IPS-20b (cell line): ENCODE measurements around the gene LARGE1.

Experiments
- H3K27ac ChIP-seq: one replicate; pipeline ENCODE4 v1.5.1; 2013; ENCODE audit warnings: low read length
- H3K27me3 ChIP-seq: 2 replicates; pipeline ENCODE4 v1.6.1; 2013; ENCODE audit warnings: mild to moderate bottlenecking, low read length, inconsistent platforms; ENCODE audit not compliant: insufficient read depth
- H3K36me3 ChIP-seq: 2 replicates; pipeline ENCODE4 v1.6.1; 2013; ENCODE audit warnings: low read depth, mild to moderate bottlenecking, inconsistent platforms, low read length, moderate library complexity; ENCODE audit not compliant: insufficient read depth
- H3K4me1 ChIP-seq: 2 replicates; pipeline ENCODE4 v1.6.1; 2013; ENCODE audit warnings: mild to moderate bottlenecking, control low read depth, inconsistent platforms, low read length, moderate library complexity; ENCODE audit not compliant: insufficient read depth
- H3K4me3 ChIP-seq: 2 replicates; pipeline ENCODE4 v1.5.1; 2013; ENCODE audit warnings: mild to moderate bottlenecking, low read length, inconsistent platforms
- H3K9ac ChIP-seq: 2 replicates; pipeline ENCODE4 v1.6.1; 2013; ENCODE audit warnings: low read depth, mild to moderate bottlenecking, inconsistent platforms, low read length, moderate library complexity
- H3K9me3 ChIP-seq: 2 replicates; pipeline ENCODE4 v1.6.1; 2013; ENCODE audit warnings: mild to moderate bottlenecking, low read depth, low read length, inconsistent platforms; ENCODE audit not compliant: insufficient read depth

Gene LARGE1

DNA sequence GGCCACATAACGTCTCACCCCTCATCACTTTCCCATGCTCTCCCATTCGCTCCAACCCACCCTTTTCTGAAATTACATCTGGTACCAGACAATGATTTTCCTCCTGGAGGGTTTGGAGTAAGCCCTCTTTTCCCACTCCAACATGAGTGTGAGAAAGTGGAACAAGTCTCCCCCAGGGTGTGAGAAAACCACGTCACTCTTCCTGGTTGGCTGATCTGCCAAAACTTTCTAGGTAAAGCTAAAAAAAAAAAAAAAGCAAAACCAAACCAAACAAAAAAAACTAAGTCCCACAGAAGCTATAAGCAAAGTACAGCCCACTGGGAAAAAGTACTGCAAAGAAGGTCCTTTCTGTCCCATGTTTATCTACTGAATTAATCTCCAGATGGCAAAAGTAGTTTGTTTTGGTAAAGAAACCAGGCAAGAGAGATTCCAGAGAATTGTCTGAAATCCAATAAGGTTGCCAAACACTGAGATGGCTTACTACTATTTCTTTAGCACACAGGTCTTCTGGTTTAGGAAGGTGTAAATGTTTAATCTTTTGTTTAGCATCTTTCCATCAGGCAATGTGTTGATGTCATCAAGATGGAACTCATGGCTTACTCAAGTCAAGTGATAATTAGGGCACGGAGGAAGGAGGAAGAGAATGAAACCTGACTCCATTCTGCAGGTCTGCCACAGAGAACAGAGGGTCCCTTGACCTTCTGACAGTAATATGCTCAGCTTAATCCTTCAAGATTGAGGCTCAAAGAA, 395.6 kb downstream of the LARGE1 start:
- Histone ChIP-seq H3K36me3 (no peaks in the 10 kb centered on the region), H3K4me3 (no peak overlapping the region), H3K4me1 (peaks cover 13% of the 10 kb centered on the region; the same call in 1 of the 2 replicates), H3K9ac (no peak overlapping the region), H3K27ac (no peak overlapping the region), H3K9me3 (no peaks in the 10 kb centered on the region), H3K27me3 (no peaks in the 10 kb centered on the region)

DNA sequence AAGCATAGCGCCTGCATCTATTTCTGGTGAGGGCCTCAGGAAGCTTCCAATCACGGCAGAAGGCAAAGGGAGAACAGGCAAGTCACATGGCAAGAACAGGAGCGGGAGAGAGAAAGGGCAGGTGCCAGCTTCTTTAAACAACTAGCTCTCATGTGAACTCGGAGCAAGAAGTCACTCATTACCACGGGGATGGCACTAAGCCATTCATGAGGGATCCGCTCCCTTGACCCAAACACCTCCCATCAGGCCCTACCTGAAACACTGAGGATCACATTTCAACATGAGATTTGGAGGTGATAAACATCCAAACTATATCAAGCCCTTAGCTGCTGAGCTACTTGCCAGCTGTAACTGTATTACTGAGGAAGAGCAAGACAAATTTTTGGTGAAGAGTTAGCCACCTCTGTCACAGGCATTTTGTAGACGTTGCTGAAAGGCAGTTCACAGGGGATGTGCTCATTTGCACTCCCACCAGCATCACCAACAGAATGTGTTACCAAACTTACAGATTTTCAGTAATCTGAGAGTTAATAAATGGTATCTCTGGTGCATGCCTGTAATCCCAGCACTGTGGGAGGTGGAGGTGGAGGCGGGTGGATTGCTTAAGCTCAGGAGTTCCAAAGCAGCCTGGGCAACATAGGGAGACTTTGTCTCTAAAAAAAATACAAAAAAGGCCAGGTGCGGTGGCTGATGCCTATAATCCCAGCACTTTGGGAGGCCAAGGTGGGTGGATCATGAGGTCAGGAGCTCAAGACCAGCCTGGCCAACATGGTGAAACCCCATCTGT, 398.2 kb downstream of the LARGE1 start:
- H3K4me3 ChIP-seq: no peak overlapping the region
- no peaks in the 10 kb centered on the region for H3K36me3 ChIP-seq
- H3K9ac ChIP-seq: no peak overlapping the region
- no peak overlapping the region for H3K27ac ChIP-seq
- H3K27me3 ChIP-seq: no peaks in the 10 kb centered on the region
- H3K9me3 ChIP-seq: no peaks in the 10 kb centered on the region
- peaks cover 16% of the 10 kb centered on the region; the same call in 1 of the 2 replicates for H3K4me1 ChIP-seq

DNA sequence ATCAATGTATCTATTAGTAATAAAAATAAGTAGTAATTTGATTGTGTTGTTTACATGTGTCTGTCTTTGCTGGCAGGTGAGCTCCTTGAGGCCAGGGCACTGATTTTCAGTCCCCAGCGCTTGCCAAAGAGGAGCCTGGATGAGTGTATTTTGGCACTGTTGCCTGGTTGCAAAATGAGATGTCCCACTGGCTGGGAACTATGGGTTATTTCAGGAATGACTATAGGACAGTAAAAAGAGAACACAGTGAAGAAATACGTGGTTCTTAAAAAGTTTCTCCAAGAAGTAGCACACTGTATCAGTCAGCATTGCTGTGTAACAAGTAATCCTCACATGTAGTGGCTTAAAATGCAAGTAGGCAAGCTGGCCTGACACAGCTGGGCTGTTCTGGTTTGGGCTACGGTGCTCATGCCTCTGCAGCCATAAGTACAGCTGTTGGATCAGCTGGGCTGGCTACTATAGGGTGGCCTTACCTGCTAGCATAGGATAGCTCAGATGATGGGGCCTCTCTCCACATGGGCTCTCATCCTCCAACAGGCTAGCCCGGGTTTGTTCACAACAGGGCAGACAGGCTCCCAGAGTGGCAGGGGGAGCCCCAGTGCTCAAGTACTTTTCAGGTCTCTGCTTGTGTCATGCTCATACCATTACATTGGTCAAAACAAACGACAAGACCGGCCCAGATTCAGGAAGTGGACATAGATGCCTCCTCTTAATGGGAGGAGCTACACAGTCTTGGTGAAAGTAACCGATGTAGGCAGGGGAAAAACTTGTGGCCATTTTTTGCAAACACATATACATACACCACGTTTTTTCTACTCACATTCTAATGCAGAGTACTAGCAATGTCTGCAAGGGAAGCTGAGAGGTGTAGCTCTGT, 399.1 kb downstream of the LARGE1 start:
- no peak overlapping the region for H3K27ac ChIP-seq
- H3K4me1 ChIP-seq: peaks cover 16% of the 10 kb centered on the region; the same call in 1 of the 2 replicates
- H3K9ac ChIP-seq: no peak overlapping the region

DNA sequence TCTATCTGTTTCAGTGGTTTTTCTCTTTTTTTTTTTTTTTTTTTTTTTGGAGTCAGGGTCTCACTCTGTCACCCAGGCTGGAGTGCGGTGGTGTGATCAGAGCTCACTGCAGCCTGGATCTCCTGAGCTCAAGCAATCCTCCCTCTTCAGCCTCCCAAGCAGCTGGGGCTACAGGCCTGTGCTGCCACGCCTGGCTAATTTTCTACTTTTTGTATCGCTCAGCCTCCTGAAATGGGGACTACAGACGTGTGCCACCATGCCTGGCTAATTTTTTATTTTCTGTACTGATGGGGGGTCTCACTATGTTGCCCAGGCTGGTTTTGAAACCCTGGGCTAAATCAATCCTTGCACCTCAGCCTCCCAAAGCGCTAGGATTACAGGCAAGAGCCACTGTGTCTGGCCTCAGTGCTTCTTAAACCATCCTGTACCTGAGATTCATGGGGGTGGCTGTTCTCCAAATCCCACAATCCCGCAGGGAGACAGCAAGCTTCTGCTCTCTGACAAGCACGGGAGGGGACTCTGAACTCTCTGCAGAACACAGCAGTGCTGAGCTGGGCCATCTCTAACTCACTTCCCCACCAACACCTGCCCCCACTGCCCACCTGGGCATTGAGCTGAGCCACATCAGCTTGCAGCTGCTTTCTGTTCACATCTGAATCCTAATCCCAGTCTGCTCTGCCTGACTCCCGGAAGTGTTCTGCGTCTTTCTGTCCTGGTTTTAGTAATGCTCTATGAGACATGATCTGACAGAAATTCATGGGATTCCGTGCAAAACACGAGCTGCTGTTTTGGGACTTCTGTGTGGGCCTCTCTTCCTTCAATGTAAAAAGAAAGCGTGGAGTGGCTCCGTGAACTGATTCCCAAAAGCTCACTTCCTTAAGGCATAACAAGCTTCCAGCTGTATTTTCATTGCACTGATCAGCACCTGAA, 400.0 kb downstream of the LARGE1 start:
- H3K36me3 ChIP-seq: no peaks in the 10 kb centered on the region
- H3K9me3 ChIP-seq: no peaks in the 10 kb centered on the region
- H3K4me1 ChIP-seq: peaks cover 11% of the 10 kb centered on the region; the same call in 1 of the 2 replicates
- no peaks in the 10 kb centered on the region for H3K27me3 ChIP-seq
- H3K4me3 ChIP-seq: no peak overlapping the region
- no peak overlapping the region for H3K9ac ChIP-seq
- H3K27ac ChIP-seq: no peak overlapping the region

More for the DNA sequence above, 399.1 kb downstream of the LARGE1 start:
- H3K4me3 ChIP-seq: no peak overlapping the region
- no peaks in the 10 kb centered on the region for H3K27me3 ChIP-seq
- no peaks in the 10 kb centered on the region for H3K9me3 ChIP-seq
- no peaks in the 10 kb centered on the region for H3K36me3 ChIP-seq

DNA sequence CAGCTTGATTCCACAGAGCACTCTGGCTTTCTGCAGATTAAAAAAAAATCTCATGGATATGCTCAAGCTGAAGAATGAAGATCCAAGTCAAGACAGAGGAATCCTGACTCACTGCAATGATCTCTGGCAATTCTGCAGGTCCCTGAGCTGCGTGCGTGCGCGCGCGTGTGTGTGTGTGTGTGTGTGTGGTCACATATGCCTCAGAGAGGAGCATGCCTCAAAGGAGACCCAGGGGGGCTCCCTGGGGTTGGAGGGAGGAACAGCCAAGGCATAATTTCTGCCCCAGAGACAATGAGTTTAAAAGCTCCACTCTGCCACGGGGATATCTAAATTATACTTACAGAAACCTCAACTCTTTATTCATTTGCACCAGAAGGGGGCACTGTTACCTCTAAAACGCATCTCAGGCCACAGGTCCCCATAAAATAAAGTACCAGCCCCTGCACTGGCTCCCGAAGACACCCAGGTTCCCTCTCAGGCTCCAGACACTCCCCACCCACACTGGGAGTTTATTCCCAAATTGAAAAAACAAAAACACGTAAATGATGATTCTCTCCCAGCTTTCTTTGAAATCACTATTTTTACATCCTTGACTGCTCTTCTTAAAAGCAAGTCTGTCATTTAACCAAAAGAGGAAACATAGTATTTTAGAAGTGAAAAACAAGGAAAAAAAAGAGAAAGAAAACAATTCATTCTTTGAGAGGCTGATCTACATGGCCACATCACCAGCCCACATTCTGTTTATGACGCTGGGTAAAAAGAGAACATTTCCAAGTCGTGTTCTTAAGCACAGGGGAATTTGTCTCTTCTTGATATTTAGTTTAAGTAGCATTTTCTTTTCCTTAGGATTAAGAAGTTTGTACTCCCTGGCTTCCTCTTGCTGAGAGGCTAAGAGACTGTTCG, 401.0 kb downstream of the LARGE1 start:
- Histone ChIP-seq H3K9me3 (no peaks in the 10 kb centered on the region), H3K36me3 (no peaks in the 10 kb centered on the region), H3K4me3 (no peak overlapping the region), H3K9ac (no peak overlapping the region), H3K4me1 (peaks cover 3% of the 10 kb centered on the region; the same call in 1 of the 2 replicates), H3K27ac (no peak overlapping the region), H3K27me3 (no peaks in the 10 kb centered on the region)

DNA sequence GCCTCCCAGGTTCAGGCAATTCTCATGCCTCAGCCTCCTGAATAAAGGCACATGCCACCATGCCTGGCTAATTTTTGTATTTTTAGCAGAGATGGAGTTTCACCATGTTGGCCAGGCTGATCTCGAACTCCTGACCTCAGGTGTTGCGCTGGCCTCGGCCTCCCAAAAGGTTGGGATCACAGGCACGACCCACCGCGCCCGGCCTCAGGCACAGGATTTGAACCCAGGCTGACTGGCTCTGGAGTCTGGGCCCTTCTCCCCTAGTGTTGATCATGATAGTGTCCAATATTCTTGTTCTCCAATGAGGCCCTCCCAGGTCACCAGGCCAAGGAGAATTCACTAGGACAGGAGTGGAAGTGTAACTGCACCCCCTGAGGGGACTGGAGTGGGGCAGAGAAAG, 401.9 kb downstream of the LARGE1 start:
- H3K9ac ChIP-seq: no peak overlapping the region
- H3K9me3 ChIP-seq: no peaks in the 10 kb centered on the region
- H3K4me3 ChIP-seq: no peak overlapping the region
- H3K4me1 ChIP-seq: peaks cover 6% of the 10 kb centered on the region; the same call in 1 of the 2 replicates
- H3K27me3 ChIP-seq: no peaks in the 10 kb centered on the region
- no peaks in the 10 kb centered on the region for H3K36me3 ChIP-seq
- no peak overlapping the region for H3K27ac ChIP-seq

DNA sequence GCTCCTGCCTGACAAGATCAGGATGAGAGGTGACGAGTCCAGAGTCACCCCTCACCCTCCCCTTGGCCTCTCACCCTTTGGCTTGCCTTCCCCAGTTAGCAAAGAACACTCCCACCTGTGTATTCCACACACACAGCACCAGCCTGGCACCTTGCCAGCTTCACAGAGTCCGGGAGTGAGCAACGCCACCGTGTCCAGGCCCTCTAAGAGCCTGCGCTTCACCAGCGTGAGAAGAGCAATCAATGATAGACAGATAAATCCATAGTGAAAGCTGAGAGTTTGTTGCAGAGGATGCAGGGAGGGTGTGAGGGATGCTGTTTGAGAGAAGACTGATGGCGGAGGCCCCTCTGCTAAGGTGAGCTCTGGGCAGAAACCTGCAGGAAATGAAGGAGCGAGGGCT, 404.5 kb downstream of the LARGE1 start:
- no peak overlapping the region for H3K27ac ChIP-seq
- H3K9me3 ChIP-seq: no peaks in the 10 kb centered on the region
- H3K4me1 ChIP-seq: peaks cover 6% of the 10 kb centered on the region; the same call in 1 of the 2 replicates
- no peak overlapping the region for H3K9ac ChIP-seq
- H3K36me3 ChIP-seq: no peaks in the 10 kb centered on the region
- no peaks in the 10 kb centered on the region for H3K27me3 ChIP-seq
- no peak overlapping the region for H3K4me3 ChIP-seq

DNA sequence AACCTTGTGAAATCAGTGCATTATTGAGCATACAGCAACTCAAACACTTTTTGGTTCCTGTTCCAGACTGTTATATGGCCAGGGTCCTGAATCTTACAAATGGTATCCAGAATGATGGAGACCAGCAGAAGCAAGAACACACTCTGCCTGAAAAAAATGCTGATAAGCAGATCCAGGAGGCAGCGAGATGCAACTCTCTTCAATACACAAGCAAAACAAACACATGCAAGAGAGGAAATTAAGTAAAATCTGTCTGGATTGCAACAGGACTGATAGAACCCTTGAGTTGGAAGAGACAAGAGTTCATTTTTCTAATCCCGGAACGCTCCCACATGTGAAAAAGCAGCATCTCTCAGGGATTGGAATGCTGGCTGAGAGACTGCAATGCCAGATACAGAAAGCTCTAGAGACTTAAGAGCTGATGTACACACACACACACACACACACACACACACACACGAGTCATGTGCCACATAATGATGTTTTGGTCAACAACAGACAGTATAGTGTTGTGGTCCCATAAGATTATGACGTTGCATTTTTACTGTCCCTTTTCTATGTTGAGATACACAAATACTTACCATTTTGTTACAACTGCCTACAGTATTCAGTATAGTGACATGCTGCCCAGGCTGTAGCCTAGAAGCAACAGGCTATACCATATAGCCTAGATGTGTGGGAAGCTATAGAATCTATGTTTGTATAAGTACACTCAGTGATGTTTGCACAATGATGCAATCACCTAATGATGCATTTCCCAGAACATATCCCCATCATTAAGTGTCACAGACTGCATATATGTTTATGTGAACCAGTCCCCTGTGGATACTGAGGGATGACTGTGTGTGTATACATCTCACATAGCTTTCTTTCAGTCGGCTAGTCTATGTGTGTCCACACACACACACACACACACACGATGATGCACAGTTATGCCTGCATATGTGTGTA, 406.6 kb downstream of the LARGE1 start:
- H3K9ac ChIP-seq: no peak overlapping the region
- 0 out of 2 replicates have a peak, but pooled peaks cover 3% of the 10 kb centered on the region for H3K4me1 ChIP-seq
- H3K36me3 ChIP-seq: no peaks in the 10 kb centered on the region
- H3K4me3 ChIP-seq: no peak overlapping the region
- no peaks in the 10 kb centered on the region for H3K27me3 ChIP-seq
- H3K27ac ChIP-seq: no peak overlapping the region
- no peaks in the 10 kb centered on the region for H3K9me3 ChIP-seq

DNA sequence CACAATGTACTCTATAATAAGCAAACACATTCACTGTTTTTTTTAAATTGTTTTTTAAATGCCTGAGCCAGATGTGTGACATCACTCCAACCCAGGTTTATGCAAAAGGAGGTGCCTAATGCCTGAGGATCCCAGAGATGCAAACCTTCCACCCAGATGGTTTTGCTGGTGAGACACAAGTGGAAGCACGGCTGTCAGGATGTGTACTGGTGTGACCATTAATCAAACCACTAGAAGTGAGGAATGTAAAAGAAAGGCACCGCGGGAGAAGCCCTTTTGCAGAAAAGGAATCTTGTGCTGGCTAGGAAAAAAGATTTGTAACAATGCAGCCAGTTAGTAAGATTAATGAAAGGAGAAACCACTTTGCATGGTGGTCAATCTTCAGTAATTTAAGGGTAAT, 407.4 kb downstream of the LARGE1 start:
- Histone ChIP-seq H3K4me1 (0 out of 2 replicates have a peak, but pooled peaks cover 3% of the 10 kb centered on the region), H3K36me3 (no peaks in the 10 kb centered on the region), H3K4me3 (no peak overlapping the region)

More for the DNA sequence above, 407.4 kb downstream of the LARGE1 start:
- no peaks in the 10 kb centered on the region for H3K9me3 ChIP-seq
- no peaks in the 10 kb centered on the region for H3K27me3 ChIP-seq
- H3K9ac ChIP-seq: no peak overlapping the region
- no peak overlapping the region for H3K27ac ChIP-seq
